ENCODE measurements around the gene RIOX2. TPM values are rescaled to one million over a fixed set of nuclear protein-coding genes. Genes with fewer than 3 reads are reported as not detected.

Gene RIOX2
- polyA plus RNA-seq, 1 donor from 2014 or later = 0.48 TPM

DNA sequence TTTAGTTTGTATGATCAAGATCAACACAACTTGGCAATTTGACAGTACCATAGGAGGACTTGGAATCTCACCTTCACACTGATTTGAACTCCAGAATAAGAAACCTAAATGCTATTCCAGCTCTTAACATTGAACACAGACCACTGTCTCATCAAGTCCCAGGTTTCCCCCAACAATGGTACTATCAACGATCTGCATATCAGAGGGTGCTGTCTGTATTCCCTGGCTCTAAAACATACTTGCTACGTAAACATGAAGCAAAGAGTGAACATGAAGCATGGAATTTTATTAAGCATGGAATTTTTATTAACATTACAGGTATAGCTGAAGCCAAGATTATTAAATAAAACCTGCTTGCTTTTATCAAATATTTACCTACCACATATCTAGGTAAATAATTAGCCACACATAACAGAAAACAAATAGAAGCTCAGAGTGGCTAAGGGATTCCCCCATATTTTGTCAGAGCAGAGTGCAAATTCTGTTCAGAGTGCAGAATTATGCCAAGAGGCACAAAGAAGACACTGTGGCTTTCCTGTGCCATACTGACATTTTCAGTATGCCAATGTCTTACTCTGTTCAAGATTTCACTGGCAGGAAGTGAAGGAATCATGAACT, 22.2 kb upstream of the RIOX2 start:
- no peaks in the 10 kb centered on the region for H3K9me2 ChIP-seq (ENCODE audit: insufficient read depth, low read length)
- H3K9ac ChIP-seq (ENCODE audit: low read length) = no peak overlapping the region
- H2AFZ ChIP-seq (ENCODE audit: low read depth, low read length) = no peak overlapping the region

DNA sequence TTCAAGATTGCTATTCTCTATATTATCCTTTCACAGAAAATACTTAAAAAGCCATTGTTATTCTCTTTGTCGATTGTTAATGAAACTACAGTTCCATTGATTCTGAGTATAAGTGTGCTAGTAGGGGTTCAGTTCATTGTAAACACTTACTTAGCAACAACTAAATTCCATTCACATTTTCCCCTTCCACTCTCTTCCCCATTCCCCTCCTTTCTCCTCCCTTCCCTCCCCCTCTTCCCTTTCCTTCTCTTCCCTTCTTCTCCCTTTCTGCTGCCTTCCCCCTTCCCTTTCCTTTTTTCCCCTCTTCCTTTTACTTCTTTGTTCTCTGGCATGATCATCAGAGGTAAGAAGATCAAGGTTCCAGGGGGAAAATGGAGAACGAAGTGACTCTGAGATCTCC, 21.3 kb upstream of the RIOX2 start:
- Histone ChIP-seq H3K4me2 (ENCODE audit: low read length) (no peak overlapping the region), H3K9ac (ENCODE audit: low read length) (no peak overlapping the region), H3K4me3 (ENCODE audit: low read length) (no peak overlapping the region), H2AFZ (ENCODE audit: low read depth, low read length) (no peak overlapping the region), H3K79me2 (replicated peaks; ENCODE audit: insufficient read depth, low read length) (no peaks in the 10 kb centered on the region), H3K27me3 (ENCODE audit: insufficient read depth, low read depth, low read length) (no peaks in the 10 kb centered on the region), H3K27ac (ENCODE audit: low read length) (no peak overlapping the region), H4K20me1 (ENCODE audit: insufficient read depth) (no peaks in the 10 kb centered on the region), H3K9me3 (ENCODE audit: low read length) (no peaks in the 10 kb centered on the region), H3F3A (ENCODE audit: insufficient read depth, low read length, poor library complexity, severe bottlenecking) (no peaks in the 10 kb centered on the region), H3K36me3 (ENCODE audit: insufficient read depth, low read length) (no peaks in the 10 kb centered on the region), H3K9me2 (ENCODE audit: insufficient read depth, low read length) (no peaks in the 10 kb centered on the region)
- TF ChIP-seq SMC3 (conservative IDR thresholded peaks at IDR 0.05; ENCODE audit: poor library complexity) (no peak), RAD21 (conservative IDR thresholded peaks at IDR 0.05) (no peak)

More for the DNA sequence above, 22.2 kb upstream of the RIOX2 start:
- Histone ChIP-seq H3K4me2 (ENCODE audit: low read length) (no peak overlapping the region), H3K4me3 (ENCODE audit: low read length) (no peak overlapping the region), H3F3A (ENCODE audit: insufficient read depth, low read length, poor library complexity, severe bottlenecking) (no peaks in the 10 kb centered on the region), H3K79me2 (replicated peaks; ENCODE audit: insufficient read depth, low read length) (no peaks in the 10 kb centered on the region), H4K20me1 (ENCODE audit: insufficient read depth) (no peaks in the 10 kb centered on the region), H3K27me3 (ENCODE audit: insufficient read depth, low read depth, low read length) (no peaks in the 10 kb centered on the region), H3K27ac (ENCODE audit: low read length) (no peak overlapping the region), H3K9me3 (ENCODE audit: low read length) (no peaks in the 10 kb centered on the region), H3K36me3 (ENCODE audit: insufficient read depth, low read length) (no peaks in the 10 kb centered on the region)
- TF ChIP-seq EP300 (conservative IDR thresholded peaks at IDR 0.05; ENCODE audit: poor library complexity, severe bottlenecking) (no peak), EZH2 (IDR thresholded peaks at IDR 0.05; ENCODE audit: borderline replicate concordance, insufficient read depth, low read length, poor library complexity, severe bottlenecking) (no peak), TAF1 (IDR thresholded peaks at IDR 0.05; ENCODE audit: low read depth) (no peak), POLR2AphosphoS5 (IDR thresholded peaks at IDR 0.05) (no peak), RAD21 (conservative IDR thresholded peaks at IDR 0.05) (no peak), MXI1 (conservative IDR thresholded peaks at IDR 0.05; ENCODE audit: poor library complexity, severe bottlenecking) (no peak), SMC3 (conservative IDR thresholded peaks at IDR 0.05; ENCODE audit: poor library complexity) (no peak)

DNA sequence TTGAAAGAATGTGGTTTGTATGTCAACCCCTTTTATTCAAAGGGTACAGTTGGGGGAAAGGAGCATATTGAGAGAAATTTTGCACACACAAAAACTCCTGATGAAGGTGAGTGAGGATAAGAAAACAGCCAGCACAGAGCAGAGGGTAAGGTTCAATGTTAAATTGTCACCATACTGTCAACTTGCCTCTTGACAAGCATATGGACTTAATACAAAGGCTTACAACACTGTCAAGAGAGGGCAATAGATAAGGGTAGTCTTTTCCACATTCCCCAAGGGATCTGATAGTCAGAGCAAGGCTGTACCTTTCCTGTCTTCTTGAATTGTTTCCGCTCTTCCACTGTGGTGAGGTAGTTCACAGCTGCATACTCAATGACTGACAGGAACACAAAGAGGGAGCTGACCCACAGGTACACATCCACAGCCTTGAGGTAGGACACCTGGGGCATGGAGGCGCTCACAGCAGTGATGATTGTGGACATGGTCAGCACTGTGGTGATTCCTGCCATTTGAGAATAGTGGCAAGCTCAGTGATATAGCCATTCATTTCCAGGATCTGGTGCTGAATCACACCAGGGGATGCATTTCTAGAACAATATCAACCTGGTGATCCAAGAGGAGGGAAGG, 20.4 kb upstream of the RIOX2 start:
- Histone ChIP-seq H3K27me3 (ENCODE audit: insufficient read depth, low read depth, low read length) (no peaks in the 10 kb centered on the region), H3K9me2 (ENCODE audit: insufficient read depth, low read length) (no peaks in the 10 kb centered on the region), H3K4me2 (ENCODE audit: low read length) (no peak overlapping the region), H3K4me3 (ENCODE audit: low read length) (no peak overlapping the region), H4K20me1 (ENCODE audit: insufficient read depth) (no peaks in the 10 kb centered on the region), H3K9ac (ENCODE audit: low read length) (no peak overlapping the region), H3K27ac (ENCODE audit: low read length) (no peak overlapping the region), H3K79me2 (replicated peaks; ENCODE audit: insufficient read depth, low read length) (no peaks in the 10 kb centered on the region), H3K9me3 (ENCODE audit: low read length) (no peaks in the 10 kb centered on the region), H2AFZ (ENCODE audit: low read depth, low read length) (no peak overlapping the region), H3F3A (ENCODE audit: insufficient read depth, low read length, poor library complexity, severe bottlenecking) (no peaks in the 10 kb centered on the region), H3K36me3 (ENCODE audit: insufficient read depth, low read length) (no peaks in the 10 kb centered on the region)
- TF ChIP-seq SMC3 (conservative IDR thresholded peaks at IDR 0.05; ENCODE audit: poor library complexity) (no peak), RAD21 (conservative IDR thresholded peaks at IDR 0.05) (no peak), REST (IDR thresholded peaks at IDR 0.05; ENCODE audit: borderline replicate concordance) (no peak), EP300 (conservative IDR thresholded peaks at IDR 0.05; ENCODE audit: poor library complexity, severe bottlenecking) (no peak), TAF1 (IDR thresholded peaks at IDR 0.05; ENCODE audit: low read depth) (no peak), POLR2AphosphoS5 (IDR thresholded peaks at IDR 0.05) (no peak), MXI1 (conservative IDR thresholded peaks at IDR 0.05; ENCODE audit: poor library complexity, severe bottlenecking) (no peak)
- TF ChIP-seq, protein P1, sequence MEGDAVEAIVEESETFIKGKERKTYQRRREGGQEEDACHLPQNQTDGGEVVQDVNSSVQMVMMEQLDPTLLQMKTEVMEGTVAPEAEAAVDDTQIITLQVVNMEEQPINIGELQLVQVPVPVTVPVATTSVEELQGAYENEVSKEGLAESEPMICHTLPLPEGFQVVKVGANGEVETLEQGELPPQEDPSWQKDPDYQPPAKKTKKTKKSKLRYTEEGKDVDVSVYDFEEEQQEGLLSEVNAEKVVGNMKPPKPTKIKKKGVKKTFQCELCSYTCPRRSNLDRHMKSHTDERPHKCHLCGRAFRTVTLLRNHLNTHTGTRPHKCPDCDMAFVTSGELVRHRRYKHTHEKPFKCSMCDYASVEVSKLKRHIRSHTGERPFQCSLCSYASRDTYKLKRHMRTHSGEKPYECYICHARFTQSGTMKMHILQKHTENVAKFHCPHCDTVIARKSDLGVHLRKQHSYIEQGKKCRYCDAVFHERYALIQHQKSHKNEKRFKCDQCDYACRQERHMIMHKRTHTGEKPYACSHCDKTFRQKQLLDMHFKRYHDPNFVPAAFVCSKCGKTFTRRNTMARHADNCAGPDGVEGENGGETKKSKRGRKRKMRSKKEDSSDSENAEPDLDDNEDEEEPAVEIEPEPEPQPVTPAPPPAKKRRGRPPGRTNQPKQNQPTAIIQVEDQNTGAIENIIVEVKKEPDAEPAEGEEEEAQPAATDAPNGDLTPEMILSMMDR (IDR thresholded peaks at IDR 0.05; ENCODE audit: poor library complexity, severe bottlenecking) = no peak

All from neural cell (in vitro differentiated cells).